ENCODE data around the gene MMP24. TPM values are rescaled to one million over a fixed set of nuclear protein-coding genes. Genes with fewer than 3 reads are reported as not detected.
"Not testable (repeated sequence)": the region's sequence is repeated elsewhere in the genome, so short reads cannot be mapped to it uniquely, and the experiment has no call there.

The MMP24 gene
- total RNA-seq, 1 experiment from 2014 or later = 0.91 TPM

DNA sequence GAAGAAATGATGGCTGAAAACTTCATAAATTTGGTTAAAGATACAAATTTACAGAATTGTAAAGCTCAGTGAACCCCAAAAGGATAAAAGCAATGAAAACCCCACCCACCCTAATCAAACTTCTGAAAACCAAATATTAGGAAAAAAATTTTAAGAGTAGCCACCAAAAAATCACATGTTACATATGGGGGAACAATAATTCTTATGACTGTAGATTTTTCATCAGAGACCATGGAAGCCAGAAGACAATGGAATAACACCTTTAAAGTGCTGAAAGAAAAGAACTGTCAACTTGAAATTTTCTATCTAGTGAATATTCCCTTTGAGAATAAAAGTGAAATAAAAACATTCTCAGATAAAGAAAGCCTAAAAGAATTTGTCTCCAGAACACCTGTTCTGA, 30.2 kb upstream of the MMP24 start:
- Histone ChIP-seq H4K20me1 (ENCODE audit: low read length) (no peaks in the 10 kb centered on the region), H3K4me1 (ENCODE audit: insufficient read depth, low read length) (peaks cover 37% of the 10 kb centered on the region), H3K4me3 (ENCODE audit: low read length) (no peak overlapping the region), H3K9me3 (ENCODE audit: low read length) (peaks cover 19% of the 10 kb centered on the region), H3K9ac (ENCODE audit: low read length) (no peak overlapping the region), H3K27me3 (ENCODE audit: low read length) (no peaks in the 10 kb centered on the region), H3K4me2 (ENCODE audit: low read length) (no peak overlapping the region), H3K79me2 (ENCODE audit: low read length) (no peaks in the 10 kb centered on the region), H2AFZ (ENCODE audit: low read length) (no peak overlapping the region), H3K9me2 (replicated peaks; ENCODE audit: low read length) (no peaks in the 10 kb centered on the region), H3F3A (ENCODE audit: low read length, unreplicated experiment) (peaks cover 12% of the 10 kb centered on the region), H3K27ac (ENCODE audit: low read length) (no peak overlapping the region), H3K36me3 (ENCODE audit: low read depth, low read length) (no peaks in the 10 kb centered on the region)
- ATAC-seq (no peak), DNase-seq (no peak)
- CTCF ChIA-PET = no interaction called here
- BruUV-seq (replicated peaks) = no TSS peak
- TF ChIP-seq EZH2phosphoT487 (IDR thresholded peaks at IDR 0.05; ENCODE audit: borderline replicate concordance, low read length) (no peak), EZH2 (IDR thresholded peaks at IDR 0.05; ENCODE audit: low read length, unreplicated experiment) (no peak)
- TF ChIP-seq, protein P1, sequence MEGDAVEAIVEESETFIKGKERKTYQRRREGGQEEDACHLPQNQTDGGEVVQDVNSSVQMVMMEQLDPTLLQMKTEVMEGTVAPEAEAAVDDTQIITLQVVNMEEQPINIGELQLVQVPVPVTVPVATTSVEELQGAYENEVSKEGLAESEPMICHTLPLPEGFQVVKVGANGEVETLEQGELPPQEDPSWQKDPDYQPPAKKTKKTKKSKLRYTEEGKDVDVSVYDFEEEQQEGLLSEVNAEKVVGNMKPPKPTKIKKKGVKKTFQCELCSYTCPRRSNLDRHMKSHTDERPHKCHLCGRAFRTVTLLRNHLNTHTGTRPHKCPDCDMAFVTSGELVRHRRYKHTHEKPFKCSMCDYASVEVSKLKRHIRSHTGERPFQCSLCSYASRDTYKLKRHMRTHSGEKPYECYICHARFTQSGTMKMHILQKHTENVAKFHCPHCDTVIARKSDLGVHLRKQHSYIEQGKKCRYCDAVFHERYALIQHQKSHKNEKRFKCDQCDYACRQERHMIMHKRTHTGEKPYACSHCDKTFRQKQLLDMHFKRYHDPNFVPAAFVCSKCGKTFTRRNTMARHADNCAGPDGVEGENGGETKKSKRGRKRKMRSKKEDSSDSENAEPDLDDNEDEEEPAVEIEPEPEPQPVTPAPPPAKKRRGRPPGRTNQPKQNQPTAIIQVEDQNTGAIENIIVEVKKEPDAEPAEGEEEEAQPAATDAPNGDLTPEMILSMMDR (conservative IDR thresholded peaks at IDR 0.05; ENCODE audit: low read depth, low read length) = no peak
- POLR2A ChIA-PET (ENCODE audit: unreplicated experiment) = no interaction called here
- intact Hi-C loops (cut with micrococcal nuclease) = no loop called here

DNA sequence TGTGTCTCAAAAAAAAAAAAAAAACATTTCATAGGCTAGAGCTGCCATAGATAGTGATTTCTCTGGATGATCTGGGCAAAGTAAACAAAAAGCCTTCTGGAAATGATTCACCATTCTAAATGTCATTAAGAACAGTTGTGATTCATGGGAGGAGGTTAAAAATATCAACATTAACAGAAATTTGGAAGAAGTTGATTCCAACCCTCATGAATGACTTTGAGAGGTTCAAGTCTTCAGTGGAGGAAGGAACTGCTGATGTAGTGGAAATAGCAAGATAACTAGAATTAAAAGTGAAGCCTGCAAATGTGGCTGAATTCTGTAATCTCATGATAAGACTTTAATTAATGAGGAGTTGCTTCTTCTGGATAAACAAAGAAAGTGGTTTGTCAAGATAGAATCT, 26.8 kb upstream of the MMP24 start:
- peaks cover 12% of the 10 kb centered on the region for H3K4me1 ChIP-seq (ENCODE audit: insufficient read depth, low read length)
- H4K20me1 ChIP-seq (ENCODE audit: low read length) = no peaks in the 10 kb centered on the region
- CTCF ChIA-PET = no interaction called here
- no peak overlapping the region for H3K9ac ChIP-seq (ENCODE audit: low read length)
- TF ChIP-seq EZH2 (IDR thresholded peaks at IDR 0.05; ENCODE audit: low read length, unreplicated experiment) = no peak
- TF ChIP-seq, protein P1 (conservative IDR thresholded peaks at IDR 0.05; ENCODE audit: low read depth, low read length) = no peak
- TF ChIP-seq EZH2phosphoT487 (IDR thresholded peaks at IDR 0.05; ENCODE audit: borderline replicate concordance, low read length) = no peak
- DNase-seq (peak; percentile 70), ATAC-seq (peak; percentile 90)
- peak overlapping the region; percentile 66 for H3K4me2 ChIP-seq (ENCODE audit: low read length)
- H3K9me2 ChIP-seq (replicated peaks; ENCODE audit: low read length) = no peaks in the 10 kb centered on the region
- no peaks in the 10 kb centered on the region for H3K36me3 ChIP-seq (ENCODE audit: low read depth, low read length)
- peak overlapping the region; percentile 63 for H3K27ac ChIP-seq (ENCODE audit: low read length)
- H3K4me3 ChIP-seq (ENCODE audit: low read length) = peak overlapping the region; percentile 35; the same call in 1 of the 2 replicates
- no peaks in the 10 kb centered on the region for H3K79me2 ChIP-seq (ENCODE audit: low read length)
- H3K9me3 ChIP-seq (ENCODE audit: low read length) = peaks cover 19% of the 10 kb centered on the region
- H2AFZ ChIP-seq (ENCODE audit: low read length) = no peak overlapping the region
- intact Hi-C loops (cut with micrococcal nuclease) = no loop called here
- H3F3A ChIP-seq (ENCODE audit: low read length, unreplicated experiment) = peaks cover 12% of the 10 kb centered on the region
- no TSS peak for BruUV-seq (replicated peaks)
- no peaks in the 10 kb centered on the region for H3K27me3 ChIP-seq (ENCODE audit: low read length)
- POLR2A ChIA-PET (ENCODE audit: unreplicated experiment) = interaction anchor here (0.6 kb wide), 1 partner anchor 685 kb away, joined by 3 read pairs; no protein-coding TSS in a partner anchor

DNA sequence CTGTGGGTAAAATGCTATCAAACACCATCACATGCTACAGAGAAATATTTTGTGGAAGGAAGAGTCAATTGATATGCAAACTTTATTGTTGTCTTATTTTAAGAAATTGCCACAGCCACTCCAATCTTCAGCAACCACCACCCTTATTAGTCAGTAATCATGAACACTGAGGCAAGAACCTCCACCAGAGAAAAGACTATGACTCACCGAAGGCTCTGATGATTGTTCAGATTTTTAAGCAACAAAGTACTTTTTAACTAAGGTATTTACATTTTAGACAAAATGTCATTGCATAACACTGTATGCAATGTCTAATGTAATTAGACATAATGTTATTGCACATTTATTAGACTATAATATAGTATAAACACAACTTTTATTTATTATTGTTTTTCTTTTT, 26.2 kb upstream of the MMP24 start:
- peak; percentile 87 for ATAC-seq
- POLR2A ChIA-PET (ENCODE audit: unreplicated experiment) = no interaction called here
- Histone ChIP-seq H3K79me2 (ENCODE audit: low read length) (no peaks in the 10 kb centered on the region), H3K4me1 (ENCODE audit: insufficient read depth, low read length) (peaks cover 12% of the 10 kb centered on the region), H3K27ac (ENCODE audit: low read length) (peak overlapping the region; percentile 63), H2AFZ (ENCODE audit: low read length) (no peak overlapping the region), H3K4me2 (ENCODE audit: low read length) (peak overlapping the region; percentile 66), H3K4me3 (ENCODE audit: low read length) (peak overlapping the region; percentile 35; the same call in 1 of the 2 replicates), H4K20me1 (ENCODE audit: low read length) (no peaks in the 10 kb centered on the region), H3K9me3 (ENCODE audit: low read length) (peaks cover 19% of the 10 kb centered on the region), H3K9me2 (replicated peaks; ENCODE audit: low read length) (no peaks in the 10 kb centered on the region), H3K36me3 (ENCODE audit: low read depth, low read length) (no peaks in the 10 kb centered on the region), H3K27me3 (ENCODE audit: low read length) (no peaks in the 10 kb centered on the region), H3K9ac (ENCODE audit: low read length) (no peak overlapping the region), H3F3A (ENCODE audit: low read length, unreplicated experiment) (peaks cover 12% of the 10 kb centered on the region)
- intact Hi-C loops (cut with micrococcal nuclease) = no loop called here
- BruUV-seq (replicated peaks) = no TSS peak
- TF ChIP-seq EZH2 (IDR thresholded peaks at IDR 0.05; ENCODE audit: low read length, unreplicated experiment) (no peak), EZH2phosphoT487 (IDR thresholded peaks at IDR 0.05; ENCODE audit: borderline replicate concordance, low read length) (no peak)
- TF ChIP-seq, protein P1 (conservative IDR thresholded peaks at IDR 0.05; ENCODE audit: low read depth, low read length) = no peak
- CTCF ChIA-PET = no interaction called here
- DNase-seq = peak; percentile 70

DNA sequence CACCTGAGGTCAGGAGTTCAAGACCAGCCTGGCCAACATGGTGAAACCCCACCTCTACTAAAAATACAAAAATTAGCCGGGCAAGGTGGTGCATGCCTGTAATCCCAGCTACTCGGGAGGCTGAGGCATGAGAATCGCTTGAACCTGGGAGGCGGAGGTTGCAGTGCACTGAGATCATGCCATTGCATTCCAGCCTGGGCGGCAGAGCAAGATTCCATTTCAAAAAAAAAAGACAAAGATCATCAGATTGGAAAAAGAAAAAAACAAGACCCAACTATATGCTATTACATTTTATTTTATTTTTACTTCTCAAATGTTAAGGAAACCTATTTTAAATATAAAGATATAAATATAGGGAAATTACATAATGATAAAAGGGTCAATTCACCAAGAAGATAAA, 25.0 kb upstream of the MMP24 start:
- Histone ChIP-seq H3F3A (ENCODE audit: low read length, unreplicated experiment) (peaks cover 12% of the 10 kb centered on the region), H3K4me1 (ENCODE audit: insufficient read depth, low read length) (peaks cover 12% of the 10 kb centered on the region), H3K9me3 (ENCODE audit: low read length) (peaks cover 14% of the 10 kb centered on the region)
- H3K9me2 ChIP-seq (replicated peaks; ENCODE audit: low read length); intact Hi-C loops (cut with micrococcal nuclease); DNase-seq; H3K27me3 ChIP-seq (ENCODE audit: low read length); CTCF ChIA-PET; BruUV-seq (replicated peaks); H3K4me3 ChIP-seq (ENCODE audit: low read length); POLR2A ChIA-PET (ENCODE audit: unreplicated experiment); H4K20me1 ChIP-seq (ENCODE audit: low read length); H2AFZ ChIP-seq (ENCODE audit: low read length); H3K4me2 ChIP-seq (ENCODE audit: low read length); H3K9ac ChIP-seq (ENCODE audit: low read length); H3K27ac ChIP-seq (ENCODE audit: low read length); H3K36me3 ChIP-seq (ENCODE audit: low read depth, low read length); H3K79me2 ChIP-seq (ENCODE audit: low read length); ATAC-seq: not testable (repeated sequence)

All from PC-3 (cell line).